Loucy (cell line): ENCODE data around the gene AKAP6.

ENCODE experiments used
- CTCF ChIP-seq: fragments of 200-600 bp; sonication (generic); conservative IDR thresholded peaks from 2 replicates; pipeline ENCODE4 v1.5.1; 2014; ENCODE audit warnings: mild to moderate bottlenecking, antibody characterized with exemption, low read length
- EZH2phosphoT487 ChIP-seq: fragments of 200-600 bp; IDR thresholded peaks from 2 replicates; pipeline ENCODE4 v1.6.1; 2018; ENCODE audit warnings: antibody characterized with exemption, mild to moderate bottlenecking, moderate library complexity, borderline replicate concordance

GRCh38 chr14:32720927-32721326, 391.8 kb downstream of the AKAP6 start:
- TF ChIP-seq CTCF (no peak), EZH2phosphoT487 (no peak)
